Endodermal cell (in vitro differentiated cells): ENCODE data around the gene NPSR1. TPM values are rescaled to one million over a fixed set of nuclear protein-coding genes. Genes with fewer than 3 reads are reported as not detected.

Experiments used
- DNase-seq: peaks from one replicate; pipeline ENCODE4 v3.0.0-alpha.2; 2017
- H3K27ac ChIP-seq: 2 replicates; pipeline ENCODE4 v1.5.1; 2013; ENCODE audit warnings: mild to moderate bottlenecking, low read depth, low read length, moderate library complexity
- H3K27me3 ChIP-seq: 2 replicates; pipeline ENCODE4 v1.6.1; 2013; ENCODE audit warnings: mild to moderate bottlenecking, low read length, moderate library complexity; ENCODE audit not compliant: insufficient read depth, control insufficient read depth, poor library complexity, severe bottlenecking
- H3K36me3 ChIP-seq: 2 replicates; pipeline ENCODE4 v1.7.0; 2013; ENCODE audit warnings: mild to moderate bottlenecking, low read length, moderate library complexity; ENCODE audit not compliant: control insufficient read depth, insufficient read depth
- H3K4me1 ChIP-seq: one replicate; pipeline ENCODE4 v1.7.0; 2013; ENCODE audit warnings: low read length; ENCODE audit not compliant: control insufficient read depth, insufficient read depth
- H3K4me3 ChIP-seq: 2 replicates; pipeline ENCODE4 v1.5.1; 2013; ENCODE audit warnings: mild to moderate bottlenecking, low read length, moderate library complexity
- H3K9ac ChIP-seq: 2 replicates; pipeline ENCODE4 v1.6.1; 2013; ENCODE audit warnings: mild to moderate bottlenecking, low read length, moderate library complexity; ENCODE audit not compliant: poor library complexity, severe bottlenecking; ENCODE audit errors: extremely low read depth
- H3K9me3 ChIP-seq: 2 replicates; pipeline ENCODE4 v1.6.1; 2013; ENCODE audit warnings: mild to moderate bottlenecking, low read length, moderate library complexity; ENCODE audit not compliant: control insufficient read depth
- H3K27ac Mint-ChIP-seq: 2 replicates; pipeline ENCODE4 v1.8.0; 2020; ENCODE audit warnings: mixed read lengths
- H3K27me3 Mint-ChIP-seq: 2 replicates; pipeline ENCODE4 v1.8.0; 2021; ENCODE audit warnings: mild to moderate bottlenecking, mixed read lengths; ENCODE audit not compliant: insufficient read depth
- H3K36me3 Mint-ChIP-seq: 2 replicates; pipeline ENCODE4 v1.8.0; 2020; ENCODE audit warnings: low read depth, mixed read lengths
- H3K4me1 Mint-ChIP-seq: 2 replicates; pipeline ENCODE4 v1.8.0; 2020; ENCODE audit warnings: mixed read lengths
- H3K4me3 Mint-ChIP-seq: 2 replicates; pipeline ENCODE4 v1.8.0; 2020; ENCODE audit warnings: mild to moderate bottlenecking, moderate library complexity, mixed read lengths
- H3K9me3 Mint-ChIP-seq: 2 replicates; pipeline ENCODE4 v1.8.0; 2020; ENCODE audit warnings: mild to moderate bottlenecking, mixed read lengths
- WGBS, 2 experiments: methylation state at CpG; one replicate each; pipeline versions ENCODE4 v1.1.5 to v1.1.7; 2013; ENCODE audit warnings: missing lambda C conversion rate in 2 of 2, mixed read lengths in 1 of 2; ENCODE audit not compliant: insufficient coverage in 1 of 2, insufficient read length in 1 of 2; 5-methylcytosine and 5-hydroxymethylcytosine counted together
- total RNA-seq, 2 donors: library from RNA; stranded (reverse); fragmentation: NEBNext Ultra II Directional in 1 of 2; extraction: Animal tissue kit (Norgen Biotek cat#: 25700) in 1 of 2; gene quantifications; 2 replicates in 1 of 2; 3 replicates in 1 of 2; pipeline ENCODE4 v1.2.1, GENCODE V29; 2021
- TF ChIP-seq, protein P1 (sequence below): fragments of 200-600 bp; sonication (generic); conservative IDR thresholded peaks from 2 replicates; pipeline ENCODE4 v1.5.0; 2021; ENCODE audit warnings: antibody characterized with exemption, mild to moderate bottlenecking

NPSR1 gene
- total RNA-seq, 2 donors from 2014 or later, result not detected

- DNase-seq, result no peak
- Histone ChIP-seq H3K4me1 (no peaks in the 10 kb centered on the region), H3K9ac (no peak overlapping the region), H3K4me3 (no peak overlapping the region), H3K36me3 (no peaks in the 10 kb centered on the region), H3K9me3 (peaks cover 11% of the 10 kb centered on the region), H3K27ac (no peak overlapping the region), H3K27me3 (no peaks in the 10 kb centered on the region)
- TF ChIP-seq, protein P1, sequence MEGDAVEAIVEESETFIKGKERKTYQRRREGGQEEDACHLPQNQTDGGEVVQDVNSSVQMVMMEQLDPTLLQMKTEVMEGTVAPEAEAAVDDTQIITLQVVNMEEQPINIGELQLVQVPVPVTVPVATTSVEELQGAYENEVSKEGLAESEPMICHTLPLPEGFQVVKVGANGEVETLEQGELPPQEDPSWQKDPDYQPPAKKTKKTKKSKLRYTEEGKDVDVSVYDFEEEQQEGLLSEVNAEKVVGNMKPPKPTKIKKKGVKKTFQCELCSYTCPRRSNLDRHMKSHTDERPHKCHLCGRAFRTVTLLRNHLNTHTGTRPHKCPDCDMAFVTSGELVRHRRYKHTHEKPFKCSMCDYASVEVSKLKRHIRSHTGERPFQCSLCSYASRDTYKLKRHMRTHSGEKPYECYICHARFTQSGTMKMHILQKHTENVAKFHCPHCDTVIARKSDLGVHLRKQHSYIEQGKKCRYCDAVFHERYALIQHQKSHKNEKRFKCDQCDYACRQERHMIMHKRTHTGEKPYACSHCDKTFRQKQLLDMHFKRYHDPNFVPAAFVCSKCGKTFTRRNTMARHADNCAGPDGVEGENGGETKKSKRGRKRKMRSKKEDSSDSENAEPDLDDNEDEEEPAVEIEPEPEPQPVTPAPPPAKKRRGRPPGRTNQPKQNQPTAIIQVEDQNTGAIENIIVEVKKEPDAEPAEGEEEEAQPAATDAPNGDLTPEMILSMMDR, result no peak
- WGBS, 2 experiments, result 87 to 89% methylated on average over 4 of the region's 4 CpGs
- Mint-ChIP-seq H3K27me3 (no peaks in the 10 kb centered on the region), H3K27ac (no peak overlapping the region), H3K36me3 (no peaks in the 10 kb centered on the region), H3K4me1 (peaks cover 22% of the 10 kb centered on the region), H3K4me3 (no peak overlapping the region), H3K9me3 (peaks cover 11% of the 10 kb centered on the region)
Observed at GRCh38 chr7:34841326-34841725, 183.3 kb downstream of the NPSR1 start.

GRCh38 chr7:34842782-34843181 lies 184.8 kb downstream of the NPSR1 start:
- H3K4me3 Mint-ChIP-seq, result no peak overlapping the region
- Histone ChIP-seq H3K9ac (no peak overlapping the region), H3K9me3 (peaks cover 11% of the 10 kb centered on the region), H3K36me3 (no peaks in the 10 kb centered on the region), H3K27me3 (no peaks in the 10 kb centered on the region), H3K27ac (no peak overlapping the region), H3K4me1 (no peaks in the 10 kb centered on the region), H3K4me3 (no peak overlapping the region)
- 91 to 100% methylated on average over 3 to 6 of the region's 6 CpGs for WGBS, 2 experiments
- H3K27me3 Mint-ChIP-seq, result no peaks in the 10 kb centered on the region
- peaks cover 11% of the 10 kb centered on the region for H3K9me3 Mint-ChIP-seq
- H3K4me1 Mint-ChIP-seq, result peaks cover 17% of the 10 kb centered on the region
- TF ChIP-seq, protein P1, result no peak
- DNase-seq, result no peak
- H3K27ac Mint-ChIP-seq, result no peak overlapping the region
- H3K36me3 Mint-ChIP-seq, result no peaks in the 10 kb centered on the region

- peaks cover 14% of the 10 kb centered on the region for H3K4me1 Mint-ChIP-seq
- peaks cover 11% of the 10 kb centered on the region for H3K9me3 Mint-ChIP-seq
- TF ChIP-seq, protein P1, result no peak
Observed at GRCh38 chr7:34844406-34844805, 186.4 kb downstream of the NPSR1 start.

More at GRCh38 chr7:34844406-34844805, 186.4 kb downstream of the NPSR1 start:
- Mint-ChIP-seq H3K4me3 (no peak overlapping the region), H3K27ac (no peak overlapping the region), H3K36me3 (no peaks in the 10 kb centered on the region), H3K27me3 (no peaks in the 10 kb centered on the region)
- Histone ChIP-seq H3K4me3 (no peak overlapping the region), H3K9me3 (peaks cover 11% of the 10 kb centered on the region), H3K27me3 (no peaks in the 10 kb centered on the region), H3K36me3 (no peaks in the 10 kb centered on the region), H3K9ac (no peak overlapping the region), H3K4me1 (no peaks in the 10 kb centered on the region), H3K27ac (no peak overlapping the region)
- no peak for DNase-seq
- 93% methylated on average over 1 of the region's 1 CpG; no CpG with 5 or more reads in 1 of the 2 experiments for WGBS, 2 experiments
